Mesenchymal stem cell (in vitro differentiated cells and primary cell): ENCODE results near the gene CDV3.

Source experiments
- DNase-seq: peaks from one replicate; pipeline ENCODE4 v3.0.0-alpha.2; 2013
- H2AFZ ChIP-seq: one replicate; pipeline ENCODE4 v1.6.1; 2013; ENCODE audit warnings: low read depth, mild to moderate bottlenecking, control low read depth, inconsistent platforms, low read length, moderate library complexity
- H2AK5ac ChIP-seq: 2 replicates; pipeline ENCODE4 v1.6.1; 2013; ENCODE audit warnings: low read length, moderate library complexity, mild to moderate bottlenecking, inconsistent platforms; ENCODE audit not compliant: severe bottlenecking
- H2BK120ac ChIP-seq: one replicate; pipeline ENCODE4 v1.6.1; 2013; ENCODE audit warnings: low read depth, mild to moderate bottlenecking, inconsistent platforms, low read length, moderate library complexity
- H2BK12ac ChIP-seq, 2 experiments: one replicate each; pipeline ENCODE4 v1.6.1; 2013; ENCODE audit warnings: inconsistent platforms in 2 of 2, low read length in 2 of 2, mild to moderate bottlenecking in 2 of 2, moderate library complexity in 2 of 2, control low read depth in 1 of 2
- H2BK15ac ChIP-seq: one replicate; pipeline ENCODE4 v1.6.1; 2013; ENCODE audit warnings: mild to moderate bottlenecking, low read depth, inconsistent platforms; ENCODE audit not compliant: poor library complexity, severe bottlenecking
- H2BK5ac ChIP-seq: 2 replicates; pipeline ENCODE4 v1.6.1; 2013; ENCODE audit warnings: low read depth, mild to moderate bottlenecking, low read length, control low read depth, inconsistent platforms; ENCODE audit not compliant: poor library complexity, severe bottlenecking
- H3K14ac ChIP-seq, 2 experiments: one replicate each; pipeline ENCODE4 v1.6.1; 2013; ENCODE audit warnings: inconsistent platforms in 2 of 2, low read length in 2 of 2, control low read depth in 1 of 2, mild to moderate bottlenecking in 1 of 2, moderate library complexity in 1 of 2
- H3K18ac ChIP-seq, 2 experiments: one replicate each; pipeline ENCODE4 v1.6.1; 2013; ENCODE audit warnings: inconsistent platforms in 2 of 2, low read length in 2 of 2, control low read depth in 1 of 2, low read depth in 1 of 2, mild to moderate bottlenecking in 1 of 2
- H3K23ac ChIP-seq, 2 experiments: one replicate each; pipeline ENCODE4 v1.6.1; 2013; ENCODE audit warnings: inconsistent platforms in 2 of 2, low read length in 2 of 2, mild to moderate bottlenecking in 2 of 2, moderate library complexity in 2 of 2, control low read depth in 1 of 2
- H3K27ac ChIP-seq: 2 replicates; pipeline ENCODE4 v1.5.1; 2013; ENCODE audit warnings: mild to moderate bottlenecking, moderate library complexity, low read length, control low read depth, inconsistent platforms; ENCODE audit not compliant: poor library complexity, severe bottlenecking
- H3K27me3 ChIP-seq, 2 experiments: 2 replicates each; pipeline versions ENCODE4 v1.6.1 to v1.7.0; 2013; ENCODE audit warnings: low read length in 2 of 2, mild to moderate bottlenecking in 2 of 2, moderate library complexity in 2 of 2, control low read depth in 1 of 2, inconsistent platforms in 1 of 2; ENCODE audit not compliant: control insufficient read depth in 1 of 2, insufficient read depth in 1 of 2
- H3K36me3 ChIP-seq, 2 experiments: 2 replicates each; pipeline versions ENCODE4 v1.6.1 to v1.7.0; 2013; ENCODE audit warnings: low read length in 2 of 2, control low read depth in 1 of 2, inconsistent platforms in 1 of 2, low read depth in 1 of 2, mild to moderate bottlenecking in 1 of 2; ENCODE audit not compliant: insufficient read depth in 2 of 2, control insufficient read depth in 1 of 2
- H3K4ac ChIP-seq, 2 experiments: one replicate each; pipeline ENCODE4 v1.6.1; 2013; ENCODE audit warnings: inconsistent platforms in 2 of 2, low read length in 2 of 2, mild to moderate bottlenecking in 2 of 2, moderate library complexity in 2 of 2, control low read depth in 1 of 2, low read depth in 1 of 2
- H3K4me1 ChIP-seq: 2 replicates; pipeline ENCODE4 v1.6.1; 2013; ENCODE audit warnings: low read depth, low read length, control low read depth; ENCODE audit not compliant: control insufficient read depth, insufficient read depth
- H3K4me2 ChIP-seq: 2 replicates; pipeline ENCODE4 v1.6.1; 2013; ENCODE audit warnings: low read length, mild to moderate bottlenecking, inconsistent platforms; ENCODE audit not compliant: poor library complexity, severe bottlenecking
- H3K4me3 ChIP-seq, 2 experiments: 2 replicates each; pipeline versions ENCODE4 v1.5.1 to v1.7.0; 2013; ENCODE audit warnings: low read length in 2 of 2, mild to moderate bottlenecking in 2 of 2, control low read depth in 1 of 2, low read depth in 1 of 2; ENCODE audit not compliant: insufficient read depth in 1 of 2
- H3K79me1 ChIP-seq: replicated peaks from 2 replicates; pipeline ENCODE4 v1.6.1; 2013; ENCODE audit warnings: mild to moderate bottlenecking, control low read depth, low read length, inconsistent platforms; ENCODE audit not compliant: poor library complexity, severe bottlenecking
- H3K9ac ChIP-seq: 2 replicates; pipeline ENCODE4 v1.7.0; 2013; ENCODE audit warnings: mild to moderate bottlenecking, low read length, moderate library complexity
- H3K9me3 ChIP-seq: 2 replicates; pipeline ENCODE4 v1.7.0; 2013; ENCODE audit warnings: mild to moderate bottlenecking, low read length; ENCODE audit not compliant: control insufficient read depth
- H4K8ac ChIP-seq: one replicate; pipeline ENCODE4 v1.6.1; 2013; ENCODE audit warnings: inconsistent platforms, mild to moderate bottlenecking, low read length, moderate library complexity
- H4K91ac ChIP-seq: one replicate; pipeline ENCODE4 v1.6.1; 2013; ENCODE audit warnings: mild to moderate bottlenecking, low read length, inconsistent platforms
- WGBS: methylation state at CpG from one replicate; pipeline ENCODE4 v1.1.7; 2013; ENCODE audit warnings: mixed read lengths; 5-methylcytosine and 5-hydroxymethylcytosine counted together

Gene CDV3

GRCh38 chr3:133599280-133599679 lies 25.8 kb downstream of the CDV3 start:
- H3K4ac ChIP-seq: no peak overlapping the region
- no peak overlapping the region for H3K4me2 ChIP-seq
- no peak overlapping the region for H3K27ac ChIP-seq
- no peak overlapping the region for H2AFZ ChIP-seq
- no peak overlapping the region for H3K4me3 ChIP-seq
- DNase-seq: no peak
- no peaks in the 10 kb centered on the region for H3K9me3 ChIP-seq
- H4K91ac ChIP-seq: no peak overlapping the region
- no peak overlapping the region for H3K23ac ChIP-seq
- H3K18ac ChIP-seq: no peak overlapping the region
- H2BK15ac ChIP-seq: no peak overlapping the region
- H3K79me1 ChIP-seq: peaks cover 2% of the 10 kb centered on the region
- 100% methylated on average over 1 of the region's 2 CpGs for WGBS
- no peak overlapping the region for H2BK120ac ChIP-seq
- no peak overlapping the region for H2BK12ac ChIP-seq
- no peaks in the 10 kb centered on the region for H3K27me3 ChIP-seq
- H2AK5ac ChIP-seq: no peak overlapping the region
- peaks cover 0 to 15% of the 10 kb centered on the region in 2 experiments for H3K36me3 ChIP-seq
- no peak overlapping the region for H3K9ac ChIP-seq
- no peak overlapping the region for H3K14ac ChIP-seq
- no peak overlapping the region for H2BK5ac ChIP-seq
- H4K8ac ChIP-seq: no peak overlapping the region
- no peaks in the 10 kb centered on the region for H3K4me1 ChIP-seq

GRCh38 chr3:133600572-133601081 lies 27.1 kb downstream of the CDV3 start:
- 100% methylated on average over 1 of the region's 1 CpG for WGBS
- Histone ChIP-seq H3K9me3 (no peaks in the 10 kb centered on the region), H3K27ac (no peak overlapping the region), H2BK15ac (no peak overlapping the region), H3K4me1 (no peaks in the 10 kb centered on the region), H4K8ac (no peak overlapping the region), H2BK5ac (no peak overlapping the region), H3K9ac (no peak overlapping the region), H4K91ac (no peak overlapping the region), H3K18ac (no peak overlapping the region), H2BK12ac (no peak overlapping the region), H3K79me1 (peaks cover 2% of the 10 kb centered on the region), H3K4ac (no peak overlapping the region), H3K14ac (no peak overlapping the region), H3K4me3 (no peak overlapping the region), H2AFZ (no peak overlapping the region), H2BK120ac (no peak overlapping the region), H3K27me3 (no peaks in the 10 kb centered on the region), H2AK5ac (no peak overlapping the region), H3K4me2 (no peak overlapping the region), H3K23ac (no peak overlapping the region), H3K36me3 (peaks cover 0 to 15% of the 10 kb centered on the region in 2 experiments)
- no peak for DNase-seq

- WGBS: no CpG with 5 or more reads among the region's 1 CpG
- H4K91ac ChIP-seq: no peak overlapping the region
- no peak for DNase-seq
Observed at GRCh38 chr3:133606342-133606741, 32.9 kb downstream of the CDV3 start.

GRCh38 chr3:133606902-133607301 lies 33.4 kb downstream of the CDV3 start:
- Histone ChIP-seq H2BK15ac (no peak overlapping the region), H2BK5ac (no peak overlapping the region), H2BK12ac (no peak overlapping the region), H2AK5ac (no peak overlapping the region), H3K4me1 (no peaks in the 10 kb centered on the region), H3K9ac (no peak overlapping the region), H3K4ac (no peak overlapping the region), H4K91ac (no peak overlapping the region), H2AFZ (no peak overlapping the region), H3K27ac (no peak overlapping the region), H3K14ac (no peak overlapping the region), H3K23ac (no peak overlapping the region), H3K36me3 (peaks cover 0 to 54% of the 10 kb centered on the region in 2 experiments), H3K9me3 (no peaks in the 10 kb centered on the region), H3K4me2 (no peak overlapping the region), H3K18ac (no peak overlapping the region), H3K79me1 (peaks cover 1% of the 10 kb centered on the region), H3K4me3 (no peak overlapping the region), H4K8ac (no peak overlapping the region), H3K27me3 (no peaks in the 10 kb centered on the region), H2BK120ac (no peak overlapping the region)
- DNase-seq: no peak
- WGBS: 98% methylated on average over 3 of the region's 4 CpGs

More at GRCh38 chr3:133606342-133606741, 32.9 kb downstream of the CDV3 start:
- H4K8ac ChIP-seq: no peak overlapping the region
- no peak overlapping the region for H3K4me2 ChIP-seq
- no peak overlapping the region for H3K4me3 ChIP-seq
- H2BK5ac ChIP-seq: no peak overlapping the region
- no peak overlapping the region for H2AK5ac ChIP-seq
- no peak overlapping the region for H3K4ac ChIP-seq
- H3K9me3 ChIP-seq: no peaks in the 10 kb centered on the region
- H2AFZ ChIP-seq: no peak overlapping the region
- H3K14ac ChIP-seq: no peak overlapping the region
- no peaks in the 10 kb centered on the region for H3K4me1 ChIP-seq
- H2BK12ac ChIP-seq: no peak overlapping the region
- no peak overlapping the region for H3K27ac ChIP-seq
- no peak overlapping the region for H2BK15ac ChIP-seq
- no peak overlapping the region for H3K23ac ChIP-seq
- peaks cover 2% of the 10 kb centered on the region for H3K79me1 ChIP-seq
- peaks cover 0 to 53% of the 10 kb centered on the region in 2 experiments for H3K36me3 ChIP-seq
- no peak overlapping the region for H3K9ac ChIP-seq
- no peak overlapping the region for H3K18ac ChIP-seq
- H2BK120ac ChIP-seq: no peak overlapping the region
- no peaks in the 10 kb centered on the region for H3K27me3 ChIP-seq
